Osteoblast (primary cell): ENCODE data around the gene ELAVL1. TPM values are rescaled to one million over a fixed set of nuclear protein-coding genes. Genes with fewer than 3 reads are reported as not detected.

Source experiments
- DNase-seq: peaks from one replicate; pipeline ENCODE4 v3.0.0; 2011; ENCODE audit warnings: low spot score, mixed read lengths; ENCODE audit not compliant: insufficient read length; ENCODE audit errors: missing footprints
- H2AFZ ChIP-seq: 2 replicates; pipeline ENCODE4 v1.6.0; 2011; ENCODE audit warnings: mild to moderate bottlenecking, low read length
- H3K27ac ChIP-seq: 2 replicates; pipeline ENCODE4 v1.5.1; 2011; ENCODE audit warnings: mild to moderate bottlenecking, low read depth, low read length, moderate library complexity
- H3K27me3 ChIP-seq: 2 replicates; pipeline ENCODE4 v1.6.0; 2012; ENCODE audit warnings: mild to moderate bottlenecking, control low read depth, inconsistent platforms, low read length, moderate library complexity; ENCODE audit not compliant: insufficient read depth
- H3K36me3 ChIP-seq: 2 replicates; pipeline ENCODE4 v1.5.1; 2011; ENCODE audit warnings: mild to moderate bottlenecking, low read length, control low read depth, moderate library complexity; ENCODE audit not compliant: insufficient read depth
- H3K4me1 ChIP-seq: 2 replicates; pipeline ENCODE4 v1.5.1; 2011; ENCODE audit warnings: mild to moderate bottlenecking, low read length, control low read depth, moderate library complexity; ENCODE audit not compliant: insufficient read depth
- H3K4me2 ChIP-seq: 2 replicates; pipeline ENCODE4 v1.6.0; 2011; ENCODE audit warnings: mild to moderate bottlenecking, low read length; ENCODE audit not compliant: insufficient read depth
- H3K4me3 ChIP-seq: fragments of 200-600 bp; sonication (generic); 3 replicates; pipeline ENCODE4 v1.5.1; 2012; ENCODE audit warnings: mild to moderate bottlenecking, low read length, inconsistent platforms; ENCODE audit not compliant: insufficient read depth
- H3K79me2 ChIP-seq: 2 replicates; pipeline ENCODE4 v1.6.0; 2012; ENCODE audit warnings: mild to moderate bottlenecking, low read length, control low read depth, inconsistent platforms; ENCODE audit not compliant: insufficient read depth
- H3K9me3 ChIP-seq: 2 replicates; pipeline ENCODE4 v1.5.1; 2011; ENCODE audit warnings: low read depth, low read length, control low read depth
- H4K20me1 ChIP-seq: 2 replicates; pipeline ENCODE4 v1.6.0; 2012; ENCODE audit warnings: mild to moderate bottlenecking, low read length, control low read depth; ENCODE audit not compliant: insufficient read depth
- CTCF ChIP-seq: IDR thresholded peaks from 2 replicates; pipeline ENCODE4 v1.5.1; 2011; ENCODE audit warnings: mild to moderate bottlenecking, low read depth, low read length, moderate library complexity; ENCODE audit errors: extremely low read depth
- total RNA-seq: library from RNA; depleted of rRNA; stranded (reverse); fragments of >200 nt; gene quantifications from 2 replicates; pipeline ENCODE4 v1.2.3, GENCODE V29; 2012

ELAVL1 gene
- total RNA-seq, 1 donor, result 25.7 TPM

- Histone ChIP-seq H2AFZ (no peak overlapping the region), H3K9me3 (no peaks in the 10 kb centered on the region), H3K27me3 (peaks cover 7% of the 10 kb centered on the region), H3K27ac (no peak overlapping the region), H3K4me3 (no peak overlapping the region), H4K20me1 (peaks cover 9% of the 10 kb centered on the region), H3K4me1 (peaks cover 22% of the 10 kb centered on the region), H3K79me2 (peaks cover 17% of the 10 kb centered on the region), H3K36me3 (peaks cover 14% of the 10 kb centered on the region), H3K4me2 (no peak overlapping the region)
- no peak for TF ChIP-seq CTCF
- DNase-seq, result peak; percentile 43
Measured at GRCh38 chr19:7922836-7923195, 82.6 kb downstream of the ELAVL1 start.

- peak; percentile 52 for DNase-seq
Measured at GRCh38 chr19:7921967-7922835, 83.2 kb downstream of the ELAVL1 start.

DNA sequence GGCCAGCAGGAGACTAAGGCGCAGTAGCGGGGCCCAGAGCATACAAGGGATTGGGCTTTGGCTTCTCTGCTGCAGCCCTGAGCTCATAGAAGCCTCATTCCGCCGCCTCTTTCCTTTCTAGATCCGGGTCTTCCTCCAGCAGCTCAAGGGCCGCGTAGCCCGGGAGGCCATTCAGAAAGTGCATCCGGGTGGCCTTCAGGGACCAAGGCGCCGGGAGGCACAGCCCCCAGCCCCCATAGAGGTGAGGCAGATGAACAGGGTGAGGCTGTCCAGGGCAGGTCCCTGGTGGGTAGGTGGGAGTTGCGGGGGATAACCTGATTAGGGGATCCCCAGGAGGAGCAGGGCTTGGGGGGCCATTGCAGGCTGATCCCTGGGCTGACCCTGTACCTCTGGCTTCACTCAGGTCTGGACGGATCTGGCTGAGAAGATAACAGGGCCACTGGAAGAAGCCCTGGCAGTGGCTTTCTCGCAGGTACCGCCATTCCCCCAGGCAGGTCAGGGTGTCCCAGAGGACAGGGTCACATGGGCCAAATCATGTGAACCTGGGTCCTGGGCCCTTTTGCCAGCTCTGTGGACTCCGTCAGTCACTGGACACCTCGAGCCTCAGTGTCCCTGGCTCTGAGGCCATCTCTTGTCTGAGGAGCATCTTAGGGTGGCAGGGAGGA, 84.0 kb downstream of the ELAVL1 start:
- Histone ChIP-seq H3K4me3 (peak overlapping the region; percentile 72), H3K9me3 (no peaks in the 10 kb centered on the region), H3K4me1 (peaks cover 22% of the 10 kb centered on the region), H3K27me3 (peaks cover 16% of the 10 kb centered on the region), H3K4me2 (peak overlapping the region; percentile 91), H3K79me2 (peaks cover 17% of the 10 kb centered on the region), H3K27ac (peak overlapping the region; percentile 91), H2AFZ (peak overlapping the region; percentile 85), H3K36me3 (peaks cover 14% of the 10 kb centered on the region), H4K20me1 (peaks cover 9% of the 10 kb centered on the region)
- peak; percentile 63 for DNase-seq
- TF ChIP-seq CTCF, result no peak

More at GRCh38 chr19:7921967-7922835, 83.2 kb downstream of the ELAVL1 start:
- peaks cover 23% of the 10 kb centered on the region for H3K4me1 ChIP-seq
- H4K20me1 ChIP-seq, result peaks cover 9% of the 10 kb centered on the region
- no peak overlapping the region for H2AFZ ChIP-seq
- H3K79me2 ChIP-seq, result peaks cover 17% of the 10 kb centered on the region
- H3K9me3 ChIP-seq, result no peaks in the 10 kb centered on the region
- H3K27me3 ChIP-seq, result peaks cover 12% of the 10 kb centered on the region
- peaks cover 14% of the 10 kb centered on the region for H3K36me3 ChIP-seq
- H3K27ac ChIP-seq, result peak overlapping the region; percentile 91
- H3K4me2 ChIP-seq, result peak overlapping the region; percentile 91
- TF ChIP-seq CTCF, result no peak
- H3K4me3 ChIP-seq, result peak overlapping the region; percentile 72
